Measurements from ENCODE around the gene LRP8. TPM values are rescaled to one million over a fixed set of nuclear protein-coding genes. Genes with fewer than 3 reads are reported as not detected.

Gene LRP8
- total and polyA plus RNA-seq, 2 of the 13 experiments (the other 11 are each of a cell fraction or from before 2014, with no cell fraction given): 17.3 to 17.4 TPM

GRCh38 chr1:53220171-53220961, 107.5 kb downstream of the LRP8 start, which contains the start of gene CZIB (continued):
- TF ChIP-seq, protein P1, sequence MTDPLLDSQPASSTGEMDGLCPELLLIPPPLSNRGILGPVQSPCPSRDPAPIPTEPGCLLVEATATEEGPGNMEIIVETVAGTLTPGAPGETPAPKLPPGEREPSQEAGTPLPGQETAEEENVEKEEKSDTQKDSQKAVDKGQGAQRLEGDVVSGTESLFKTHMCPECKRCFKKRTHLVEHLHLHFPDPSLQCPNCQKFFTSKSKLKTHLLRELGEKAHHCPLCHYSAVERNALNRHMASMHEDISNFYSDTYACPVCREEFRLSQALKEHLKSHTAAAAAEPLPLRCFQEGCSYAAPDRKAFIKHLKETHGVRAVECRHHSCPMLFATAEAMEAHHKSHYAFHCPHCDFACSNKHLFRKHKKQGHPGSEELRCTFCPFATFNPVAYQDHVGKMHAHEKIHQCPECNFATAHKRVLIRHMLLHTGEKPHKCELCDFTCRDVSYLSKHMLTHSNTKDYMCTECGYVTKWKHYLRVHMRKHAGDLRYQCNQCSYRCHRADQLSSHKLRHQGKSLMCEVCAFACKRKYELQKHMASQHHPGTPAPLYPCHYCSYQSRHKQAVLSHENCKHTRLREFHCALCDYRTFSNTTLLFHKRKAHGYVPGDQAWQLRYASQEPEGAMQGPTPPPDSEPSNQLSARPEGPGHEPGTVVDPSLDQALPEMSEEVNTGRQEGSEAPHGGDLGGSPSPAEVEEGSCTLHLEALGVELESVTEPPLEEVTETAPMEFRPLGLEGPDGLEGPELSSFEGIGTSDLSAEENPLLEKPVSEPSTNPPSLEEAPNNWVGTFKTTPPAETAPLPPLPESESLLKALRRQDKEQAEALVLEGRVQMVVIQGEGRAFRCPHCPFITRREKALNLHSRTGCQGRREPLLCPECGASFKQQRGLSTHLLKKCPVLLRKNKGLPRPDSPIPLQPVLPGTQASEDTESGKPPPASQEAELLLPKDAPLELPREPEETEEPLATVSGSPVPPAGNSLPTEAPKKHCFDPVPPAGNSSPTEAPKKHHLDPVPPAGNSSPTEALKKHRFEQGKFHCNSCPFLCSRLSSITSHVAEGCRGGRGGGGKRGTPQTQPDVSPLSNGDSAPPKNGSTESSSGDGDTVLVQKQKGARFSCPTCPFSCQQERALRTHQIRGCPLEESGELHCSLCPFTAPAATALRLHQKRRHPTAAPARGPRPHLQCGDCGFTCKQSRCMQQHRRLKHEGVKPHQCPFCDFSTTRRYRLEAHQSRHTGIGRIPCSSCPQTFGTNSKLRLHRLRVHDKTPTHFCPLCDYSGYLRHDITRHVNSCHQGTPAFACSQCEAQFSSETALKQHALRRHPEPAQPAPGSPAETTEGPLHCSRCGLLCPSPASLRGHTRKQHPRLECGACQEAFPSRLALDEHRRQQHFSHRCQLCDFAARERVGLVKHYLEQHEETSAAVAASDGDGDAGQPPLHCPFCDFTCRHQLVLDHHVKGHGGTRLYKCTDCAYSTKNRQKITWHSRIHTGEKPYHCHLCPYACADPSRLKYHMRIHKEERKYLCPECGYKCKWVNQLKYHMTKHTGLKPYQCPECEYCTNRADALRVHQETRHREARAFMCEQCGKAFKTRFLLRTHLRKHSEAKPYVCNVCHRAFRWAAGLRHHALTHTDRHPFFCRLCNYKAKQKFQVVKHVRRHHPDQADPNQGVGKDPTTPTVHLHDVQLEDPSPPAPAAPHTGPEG (CRISPR knock-in tag; IDR thresholded peaks at IDR 0.05): peak; percentile 79
- TF ChIP-seq MIER2 (CRISPR knock-in tag; IDR thresholded peaks at IDR 0.05): peak; percentile 60; the same call in 1 of the 2 replicates
- TF ChIP-seq KLF6 (CRISPR knock-in tag; IDR thresholded peaks at IDR 0.05): peak; percentile 92
- TF ChIP-seq, protein P2, sequence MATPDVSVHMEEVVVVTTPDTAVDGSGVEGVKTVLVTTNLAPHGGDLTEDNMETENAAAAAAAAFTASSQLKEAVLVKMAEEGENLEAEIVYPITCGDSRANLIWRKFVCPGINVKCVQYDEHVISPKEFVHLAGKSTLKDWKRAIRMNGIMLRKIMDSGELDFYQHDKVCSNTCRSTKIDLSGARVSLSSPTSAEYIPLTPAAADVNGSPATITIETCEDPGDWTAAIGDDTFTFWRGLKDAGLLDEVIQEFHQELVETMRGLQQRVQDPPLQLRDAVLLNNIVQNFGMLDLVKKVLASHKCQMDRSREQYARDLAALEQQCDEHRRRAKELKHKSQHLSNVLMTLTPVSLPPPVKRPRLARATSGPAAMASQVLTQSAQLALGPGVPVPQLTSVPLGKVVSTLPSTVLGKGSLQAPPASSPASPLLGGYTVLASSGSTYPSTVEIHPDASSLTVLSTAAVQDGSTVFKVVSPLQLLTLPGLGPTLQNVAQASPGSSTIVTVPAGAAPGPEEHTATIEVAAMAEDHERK (CRISPR knock-in tag; IDR thresholded peaks at IDR 0.05; ENCODE audit: low read depth): peak; percentile 58; the same call in 1 of the 2 replicates
- peak; percentile 18; the same call in 1 of the 2 replicates for TF ChIP-seq ZNF629 (CRISPR knock-in tag; conservative IDR thresholded peaks at IDR 0.05)
- peak; percentile 58; the same call in 1 of the 2 replicates for TF ChIP-seq ATF2 (CRISPR knock-in tag; IDR thresholded peaks at IDR 0.05)
- TF ChIP-seq ZNF431 (CRISPR knock-in tag; IDR thresholded peaks at IDR 0.05; ENCODE audit: borderline replicate concordance, low read depth): 0 out of 2 replicates have a peak, but pooled peaks have one; percentile 70
- TF ChIP-seq ZNF83 (CRISPR knock-in tag; IDR thresholded peaks at IDR 0.05; ENCODE audit: borderline replicate concordance): peak; percentile 33; the same call in 1 of the 2 replicates
- peak; percentile 91 for TF ChIP-seq MXD1 (CRISPR knock-in tag; IDR thresholded peaks at IDR 0.05)
- TF ChIP-seq MZF1 (CRISPR knock-in tag; IDR thresholded peaks at IDR 0.05; ENCODE audit: borderline replicate concordance): peak; percentile 55; the same call in 1 of the 2 replicates
- TF ChIP-seq FOXK1 (CRISPR knock-in tag; IDR thresholded peaks at IDR 0.05; ENCODE audit: borderline replicate concordance, low read depth): peak; percentile 71
- peak; percentile 74; the same call in 1 of the 2 replicates for TF ChIP-seq ZHX1 (CRISPR knock-in tag; IDR thresholded peaks at IDR 0.05; ENCODE audit: low read depth)
- TF ChIP-seq SOX5 (CRISPR knock-in tag; IDR thresholded peaks at IDR 0.05; ENCODE audit: borderline replicate concordance): peak; percentile 40
- peak; percentile 51 for TF ChIP-seq FOSL2 (CRISPR knock-in tag; IDR thresholded peaks at IDR 0.05)
